Stimulated activated CD8-positive, alpha-beta memory T cell treated with anti-CD3 and anti-CD28 coated beads, Interleukin-15, amount 100 ng/mL, for 24 hours (primary cell): ENCODE measurements around the gene CMTM1.
A peak's percentile ranks its signal among the peaks of the same experiment; 100 is the strongest.

ENCODE experiments used
- DNase-seq: peaks from one replicate; pipeline ENCODE4 v3.0.0-alpha.2; 2020; ENCODE audit warnings: low read depth

The CMTM1 gene

GRCh38 chr16:66566051-66566901 is at the start of gene CMTM1:
CMTM1 (plus strand) TSS chr16:66566439; CDS start chr16:66566514, 75 bp downstream.
- no peak for DNase-seq

GRCh38 chr16:66516509-66516807 is 49.8 kb upstream of the CMTM1 start:
- DNase-seq = no peak

- DNase-seq = peak; percentile 29
These were observed 49.2 kb upstream of the CMTM1 start for GRCh38 chr16:66516808-66517585.

GRCh38 chr16:66517586-66518263 is 48.5 kb upstream of the CMTM1 start:
- no peak for DNase-seq

- no peak for DNase-seq
These were observed 46.5 kb upstream of the CMTM1 start for GRCh38 chr16:66519482-66520373.

- no peak for DNase-seq
These were observed 45.7 kb upstream of the CMTM1 start for GRCh38 chr16:66520406-66521170.

- no peak for DNase-seq
These were observed 45.0 kb upstream of the CMTM1 start for GRCh38 chr16:66521252-66521713.

GRCh38 chr16:66521951-66522771 is 44.1 kb upstream of the CMTM1 start:
- peak; percentile 66 for DNase-seq

- no peak for DNase-seq
These were observed 43.2 kb upstream of the CMTM1 start for GRCh38 chr16:66522816-66523590.

GRCh38 chr16:66523861-66524354 is 42.3 kb upstream of the CMTM1 start:
- no peak for DNase-seq

GRCh38 chr16:66524601-66525164 is 41.6 kb upstream of the CMTM1 start:
- DNase-seq = no peak

GRCh38 chr16:66525396-66526180 is 40.7 kb upstream of the CMTM1 start:
- DNase-seq = no peak

- DNase-seq = no peak
These were observed 37.9 kb upstream of the CMTM1 start for GRCh38 chr16:66528294-66528693.

- no peak for DNase-seq
These were observed 36.8 kb upstream of the CMTM1 start for GRCh38 chr16:66529475-66529874.

GRCh38 chr16:66534376-66534799 is 31.9 kb upstream of the CMTM1 start:
- DNase-seq = no peak

GRCh38 chr16:66536525-66536924 is 29.7 kb upstream of the CMTM1 start:
- DNase-seq = no peak

GRCh38 chr16:66537236-66537635 is 29.0 kb upstream of the CMTM1 start:
- DNase-seq = no peak

- DNase-seq = no peak
These were observed 27.3 kb upstream of the CMTM1 start for GRCh38 chr16:66538910-66539309.
